GM19238 (cell line): ENCODE measurements around the gene PIK3C2A.

Experiments used
- DNase-seq: peaks from one replicate; pipeline ENCODE4 v3.0.0; 2011; ENCODE audit warnings: low spot score; ENCODE audit not compliant: insufficient read length

PIK3C2A gene

GRCh38 chr11:17159441-17159840, 48.3 kb downstream of the PIK3C2A start:
- no peak for DNase-seq
